ENCODE results near the gene SMAD2. TPM values are rescaled to one million over a fixed set of nuclear protein-coding genes. Genes with fewer than 3 reads are reported as not detected.

The SMAD2 gene
- total and polyA plus RNA-seq, 2 of the 8 experiments (the other 6 are each of a cell fraction or from before 2014, with no cell fraction given): 28.4 to 124 TPM

GRCh38 chr18:47946889-47947288 is 16.4 kb upstream of the SMAD2 start:
- FAIRE-seq: no peak
- Histone ChIP-seq H3K27me3 (replicated peaks in 1 of 4; ENCODE audit: control insufficient read depth in 3 of 4, extremely low read depth in 1 of 4, insufficient read depth in 3 of 4, low read length in 3 of 4) (no peaks in the 10 kb centered on the region), H4K91ac (replicated peaks; ENCODE audit: insufficient read length, low read length) (no peak overlapping the region)

More at GRCh38 chr18:47946889-47947288, 16.4 kb upstream of the SMAD2 start:
- Histone ChIP-seq H4K5ac (ENCODE audit: insufficient read length, low read depth, low read length) (no peak overlapping the region), H2BK5ac (ENCODE audit: low read depth, low read length) (no peak overlapping the region), H3K9ac (replicated peaks in 1 of 4; ENCODE audit: extremely low read depth in 1 of 4, low read depth in 3 of 4, low read length in 3 of 4) (no peak overlapping the region), H3K27ac (ENCODE audit: low read depth, low read length) (no peak overlapping the region), H2BK12ac (ENCODE audit: low read depth, low read length) (no peak overlapping the region), H3K23me2 (ENCODE audit: low read depth, low read length) (no peaks in the 10 kb centered on the region), H2BK120ac (replicated peaks; ENCODE audit: low read depth, low read length) (no peak overlapping the region), H2AFZ (ENCODE audit: low read length) (no peak overlapping the region), H3K18ac (ENCODE audit: extremely low read depth, low read length) (no peak overlapping the region), H3K4ac (replicated peaks; ENCODE audit: insufficient read length, low read depth, low read length) (no peak overlapping the region), H3K23ac (ENCODE audit: insufficient read length) (no peak overlapping the region), H3K79me1 (ENCODE audit: low read depth, low read length) (no peaks in the 10 kb centered on the region), H3K36me3 (ENCODE audit: control insufficient read depth in 2 of 4, insufficient read depth in 4 of 4, low read length in 3 of 4) (no peaks in the 10 kb centered on the region), H3K4me2 (ENCODE audit: insufficient read depth in 1 of 2, low read depth in 2 of 2, low read length in 2 of 2) (no peak overlapping the region), H3K14ac (ENCODE audit: insufficient read length) (no peak overlapping the region), H2AK5ac (ENCODE audit: low read depth, low read length) (no peak overlapping the region), H2BK20ac (ENCODE audit: low read length) (no peak overlapping the region), H3K9me3 (ENCODE audit: insufficient read depth in 2 of 2, low read depth in 1 of 2, low read length in 1 of 2) (no peaks in the 10 kb centered on the region), H3K4me1 (replicated peaks in 1 of 4; ENCODE audit: control insufficient read depth in 3 of 4, insufficient read depth in 4 of 4, low read length in 3 of 4) (no peaks in the 10 kb centered on the region), H4K8ac (ENCODE audit: extremely low read depth, insufficient read depth, low read length) (no peak overlapping the region), H4K20me1 (replicated peaks in 1 of 2; ENCODE audit: control insufficient read depth in 1 of 2, insufficient read depth in 2 of 2, low read length in 2 of 2) (no peaks in the 10 kb centered on the region), H2BK15ac (ENCODE audit: low read length) (no peak overlapping the region), H3K4me3 (ENCODE audit: extremely low read depth in 1 of 4, insufficient read depth in 2 of 4, low read depth in 3 of 4, low read length in 4 of 4) (no peak overlapping the region), H3K79me2 (ENCODE audit: control insufficient read depth in 1 of 2, insufficient read depth in 2 of 2, low read length in 2 of 2) (no peaks in the 10 kb centered on the region), H3K56ac (replicated peaks; ENCODE audit: insufficient read length, low read depth, low read length) (no peak overlapping the region)
- TF ChIP-seq POLR2A (IDR thresholded peaks at IDR 0.05; ENCODE audit: control extremely low read depth in 1 of 2, low read depth in 2 of 2, low read length in 2 of 2) (no peak), CBX5 (IDR thresholded peaks at IDR 0.05; ENCODE audit: low read depth, low read length) (no peak), BCL11A (IDR thresholded peaks at IDR 0.05; ENCODE audit: low read depth in 2 of 2, low read length in 2 of 2) (no peak), GABPA (IDR thresholded peaks at IDR 0.05; ENCODE audit: borderline replicate concordance, insufficient read depth, low read length) (no peak), SP2 (IDR thresholded peaks at IDR 0.05; ENCODE audit: low read length) (no peak), HDAC6 (IDR thresholded peaks at IDR 0.05; ENCODE audit: low read depth, low read length) (no peak)
- ChIA-PET POLR2A (ENCODE audit: partially characterized antibody) (no interaction called here), CTCF (ENCODE audit: partially characterized antibody) (interaction anchor here (0.7 to 3.1 kb wide), 3 partner anchors 51 to 124 kb away, joined by 3 to 13 read pairs (median 7); no protein-coding TSS in a partner anchor)
- WGBS, 2 experiments (ENCODE audit: extremely low coverage in 1 of 2, insufficient coverage in 1 of 2, insufficient read length in 1 of 2, insufficient replicate concordance in 2 of 2, low coverage in 1 of 2, low lambda C conversion rate in 2 of 2, missing lambda C conversion rate in 1 of 2): 79% methylated on average over 2 of the region's 4 CpGs; no CpG with 5 or more reads in 1 of the 2 experiments
- DNase-seq (ENCODE audit: low read depth in 1 of 2, low spot score in 2 of 2): no peak
